Measurements from ENCODE around the gene NEGR1.

Gene NEGR1

DNA sequence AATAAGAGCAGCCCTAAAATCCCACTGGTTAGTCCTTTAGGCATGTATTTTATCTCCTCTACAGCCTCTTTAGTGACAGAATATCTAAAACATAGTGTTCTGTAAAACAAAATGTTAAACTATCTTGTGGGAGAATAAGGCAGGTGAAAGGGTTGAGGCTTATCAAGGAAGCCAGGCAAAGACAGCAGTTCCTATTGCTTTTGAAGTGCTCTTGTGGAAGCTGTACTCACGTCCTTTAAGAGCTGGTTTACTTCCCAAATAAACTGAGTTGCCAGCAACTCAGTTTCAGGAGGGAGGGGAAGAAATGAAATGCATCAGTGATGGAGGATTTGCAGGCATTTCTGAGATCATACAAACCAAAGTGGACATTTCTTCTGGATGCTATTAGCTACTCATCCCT lies 671.9 kb downstream of the NEGR1 start:
- DNase-seq: no peak

DNA sequence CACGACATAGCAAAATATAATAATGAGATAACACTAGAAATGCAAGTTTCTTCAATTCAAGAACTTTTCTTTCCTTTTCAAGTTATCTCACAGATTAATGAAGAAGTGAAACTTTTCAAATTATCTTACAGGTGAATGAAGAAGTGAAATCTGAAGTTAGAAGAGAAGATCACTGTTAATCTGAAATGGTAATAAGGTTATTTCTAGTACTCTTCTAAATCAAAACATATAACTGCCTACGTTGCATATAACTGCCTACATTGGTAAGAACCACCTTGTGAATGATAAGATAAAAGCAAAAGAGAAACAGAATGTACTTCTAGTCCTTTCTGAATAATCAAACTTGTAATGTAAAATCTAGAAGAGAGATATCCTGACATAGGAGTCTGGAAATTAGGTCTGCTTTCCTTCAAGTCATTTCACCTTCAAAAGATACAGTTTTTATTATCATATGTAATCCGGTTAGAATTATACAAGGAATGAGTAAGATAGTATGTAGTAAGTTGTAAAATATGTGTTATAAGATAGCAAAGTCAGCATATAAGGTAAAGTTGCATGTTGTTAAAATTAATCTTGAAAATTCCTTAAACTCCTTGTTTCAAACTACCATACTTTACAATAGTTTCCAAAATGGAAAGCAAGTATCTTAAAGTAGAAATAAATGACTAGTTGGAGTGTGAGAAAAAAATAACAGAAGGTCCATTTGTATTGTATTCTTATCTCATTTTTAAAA lies 679.1 kb downstream of the NEGR1 start:
- no peak for DNase-seq

DNA sequence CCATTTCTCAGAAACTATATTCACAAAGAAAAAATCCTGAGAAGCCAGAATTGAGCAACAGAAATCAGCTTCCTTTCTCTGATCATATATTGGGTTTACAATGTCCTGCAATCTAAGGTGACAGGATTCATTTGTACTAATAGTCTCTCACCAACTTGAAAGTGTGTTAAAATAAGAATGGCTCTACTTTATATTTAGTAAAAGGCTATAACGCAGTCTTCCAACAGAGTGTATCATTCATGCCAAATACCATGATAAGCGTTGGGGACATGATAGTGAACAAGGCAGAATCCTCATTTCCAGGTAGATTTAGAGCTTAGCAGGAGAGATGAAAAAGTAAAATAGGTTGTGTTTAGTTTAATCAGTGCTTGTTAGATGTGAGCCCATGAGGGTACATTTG lies 682.3 kb downstream of the NEGR1 start:
- no peak for DNase-seq

DNA sequence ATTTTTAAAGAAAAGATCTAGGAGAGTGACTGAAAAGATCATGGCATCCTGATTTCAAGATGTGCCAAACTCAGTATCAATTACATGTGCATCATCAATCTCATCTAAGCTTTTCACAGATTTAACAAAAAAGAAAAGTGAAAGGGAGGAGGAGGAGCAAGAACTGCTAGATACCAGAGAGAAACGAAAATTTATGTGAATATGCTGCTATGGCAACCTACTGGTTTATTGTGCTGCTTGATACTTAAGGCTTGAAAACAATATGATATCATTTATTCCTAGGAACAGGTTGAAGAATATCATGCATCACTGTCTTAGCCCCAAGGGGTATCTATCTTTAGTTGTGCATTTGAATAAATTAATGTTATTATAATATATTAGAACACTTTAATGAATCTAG lies 683.0 kb downstream of the NEGR1 start:
- DNase-seq: no peak

DNA sequence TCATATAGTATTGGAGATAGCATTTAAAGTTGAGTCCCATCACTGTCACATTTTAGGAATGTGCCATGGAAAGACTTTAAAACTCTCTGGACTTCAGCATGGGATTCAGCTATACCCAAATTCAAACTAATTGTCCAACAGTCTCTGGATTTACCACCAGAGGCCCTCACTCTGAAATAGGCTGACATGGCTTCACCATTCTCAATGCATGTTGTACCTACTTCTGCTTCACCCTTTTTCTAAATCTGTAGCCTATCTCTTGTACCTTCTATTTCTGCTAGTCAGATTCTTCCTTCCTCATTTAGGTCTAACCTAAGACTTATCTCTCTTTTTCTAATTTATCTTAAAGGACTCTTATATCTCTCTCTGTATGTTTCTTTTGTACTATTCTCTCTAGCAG lies 688.8 kb downstream of the NEGR1 start:
- DNase-seq: no peak

DNA sequence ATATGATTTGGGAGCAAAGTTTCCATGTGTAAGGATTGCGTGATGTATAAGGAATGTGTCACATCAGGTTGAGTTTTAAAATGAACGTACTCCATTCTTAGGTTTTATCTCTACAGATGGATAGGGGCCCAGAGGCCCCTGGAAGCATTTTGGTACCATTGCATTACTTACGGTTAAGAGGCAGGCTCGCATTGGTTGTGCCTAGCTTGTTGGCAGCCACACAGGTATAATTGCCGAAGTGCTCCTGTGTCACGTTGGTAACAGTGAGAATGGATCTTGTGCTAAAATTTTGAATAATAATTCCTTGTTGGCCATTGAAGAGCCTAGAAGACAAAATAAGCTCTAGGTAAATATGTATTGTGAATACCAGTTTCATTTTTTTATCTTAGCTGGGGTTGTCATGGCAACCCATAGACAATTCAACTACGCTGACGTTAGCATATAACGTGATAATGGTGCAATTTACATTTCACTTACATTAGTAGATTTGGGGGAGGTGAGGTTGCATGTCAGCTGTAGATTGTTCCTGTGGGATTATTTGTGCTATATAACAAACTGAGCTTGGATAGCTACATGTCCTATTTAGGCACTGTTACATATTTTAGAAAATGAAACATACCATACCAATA lies 689.6 kb downstream of the NEGR1 start:
- DNase-seq: no peak

DNA sequence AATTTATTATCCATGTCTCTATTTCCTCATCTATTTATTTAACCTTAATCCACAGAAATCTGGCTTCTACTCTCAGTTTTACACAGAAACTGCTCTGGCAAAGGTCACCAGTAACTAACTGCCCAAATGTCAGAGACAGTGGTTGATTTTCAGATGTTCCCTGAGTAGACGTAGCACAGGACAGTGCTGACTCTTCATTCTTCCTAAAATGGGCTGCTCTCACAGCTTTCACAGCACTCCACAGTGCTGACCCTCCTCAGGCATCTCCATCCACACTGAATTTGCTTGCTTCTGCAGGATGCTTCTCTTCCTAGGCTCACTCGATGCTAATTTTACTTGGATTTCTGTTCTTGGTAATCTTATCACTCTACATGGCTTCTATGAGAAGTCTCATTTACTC lies 693.3 kb downstream of the NEGR1 start:
- DNase-seq: no peak

DNA sequence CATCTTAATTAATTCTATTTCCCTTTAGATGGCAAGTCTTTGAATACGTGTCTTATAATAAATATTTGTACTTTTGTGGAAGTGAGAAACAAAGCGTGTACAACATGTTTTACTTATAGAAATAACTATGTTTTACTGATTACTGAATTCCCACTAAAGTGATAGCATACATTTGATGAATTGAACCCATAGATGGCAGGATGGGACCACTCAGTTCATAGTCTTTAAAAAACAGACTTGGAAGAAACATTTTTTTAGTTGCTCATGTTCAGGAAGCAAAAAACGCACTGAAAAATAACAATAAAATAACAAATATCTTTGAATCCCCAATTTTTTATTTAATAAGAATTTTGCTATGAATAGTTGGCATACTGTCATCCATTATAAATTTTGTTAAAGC lies 694.4 kb downstream of the NEGR1 start:
- DNase-seq: no peak

DNA sequence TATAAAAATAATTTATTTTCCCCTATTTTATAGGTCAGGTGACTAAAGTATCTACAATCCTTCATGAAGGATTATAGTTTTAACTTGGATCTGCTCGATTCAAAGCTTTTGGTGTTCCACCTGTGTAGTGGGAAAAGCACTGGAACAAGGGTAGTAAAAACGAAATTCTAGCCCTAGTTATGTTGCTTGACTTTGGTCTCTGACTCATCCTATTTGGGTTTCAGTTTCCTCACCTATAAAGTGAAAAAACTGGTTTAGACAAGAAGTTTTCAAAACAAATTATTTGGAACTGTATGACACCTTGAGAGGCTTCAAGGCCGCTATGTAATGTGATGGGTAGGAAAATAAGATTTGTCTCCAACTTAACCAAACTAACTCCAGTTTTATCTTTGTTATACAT lies 696.3 kb downstream of the NEGR1 start:
- DNase-seq: no peak

DNA sequence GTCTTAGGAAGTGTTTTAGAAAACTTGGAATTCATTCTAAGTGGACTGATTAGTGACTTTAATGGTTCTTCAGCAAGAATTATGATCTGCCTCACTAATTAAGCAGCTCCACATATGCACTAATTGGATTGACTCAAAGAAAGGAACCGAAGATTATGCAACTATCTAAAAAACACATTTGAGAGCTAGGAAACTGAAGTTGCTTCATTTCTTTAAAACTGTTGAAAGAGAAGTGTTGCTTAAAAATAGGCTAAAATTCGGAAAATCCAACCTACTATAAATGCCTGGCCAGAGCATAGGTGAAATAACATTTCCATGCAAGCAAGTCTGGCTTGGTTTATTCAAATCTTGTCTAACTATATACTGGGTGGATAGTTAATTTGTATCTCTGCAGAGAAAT lies 698.6 kb downstream of the NEGR1 start:
- DNase-seq: no peak

DNA sequence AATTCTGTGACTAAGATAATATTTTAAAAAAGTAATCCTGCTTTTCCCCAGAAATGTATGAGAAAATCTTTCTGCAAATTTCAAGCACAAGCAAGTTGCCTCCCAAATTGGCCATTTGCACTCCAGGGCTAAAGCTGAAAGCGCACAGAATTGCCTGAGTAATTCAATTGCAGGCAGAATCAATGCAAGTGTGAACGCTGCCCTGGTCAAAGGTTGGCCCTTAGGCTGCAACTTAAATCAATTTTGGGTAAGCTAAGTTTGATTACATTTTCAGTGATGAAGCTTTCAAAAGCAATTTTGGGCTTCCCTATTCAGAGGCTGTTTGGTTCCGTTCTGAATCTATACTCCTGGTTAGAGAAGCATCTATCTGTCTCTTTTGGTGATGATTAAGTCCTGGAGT lies 699.7 kb downstream of the NEGR1 start:
- DNase-seq: no peak

DNA sequence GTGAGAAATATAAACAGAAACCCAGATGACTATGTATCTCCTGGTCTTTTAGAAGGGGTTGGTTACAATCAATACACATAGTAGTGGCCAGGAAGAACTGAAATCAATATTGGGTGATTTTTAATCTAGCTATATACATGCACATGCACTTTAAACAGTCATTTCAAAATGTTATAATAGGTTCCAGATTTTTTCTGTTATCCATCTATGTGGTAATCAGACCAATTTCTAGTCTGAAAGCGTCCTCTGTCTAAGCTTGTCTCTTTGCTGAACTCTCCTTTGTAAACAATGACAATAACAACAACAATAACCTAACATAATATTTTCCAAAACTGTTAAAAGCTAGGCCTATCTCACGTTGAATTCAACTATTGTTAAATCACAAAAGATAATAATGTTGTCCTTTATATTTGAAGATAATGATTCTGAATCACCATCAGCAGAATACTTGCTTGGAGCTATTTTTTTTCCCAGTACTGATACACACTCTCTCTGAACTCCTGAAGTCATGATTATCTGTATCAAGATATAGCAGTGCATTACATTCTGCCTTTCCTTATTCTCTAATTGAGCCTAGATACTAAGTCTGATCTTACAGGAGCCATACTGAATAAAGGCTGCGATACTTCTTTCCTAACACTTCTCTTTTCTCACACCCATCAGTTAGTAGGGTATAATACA lies 704.7 kb downstream of the NEGR1 start:
- no peak for DNase-seq

DNA sequence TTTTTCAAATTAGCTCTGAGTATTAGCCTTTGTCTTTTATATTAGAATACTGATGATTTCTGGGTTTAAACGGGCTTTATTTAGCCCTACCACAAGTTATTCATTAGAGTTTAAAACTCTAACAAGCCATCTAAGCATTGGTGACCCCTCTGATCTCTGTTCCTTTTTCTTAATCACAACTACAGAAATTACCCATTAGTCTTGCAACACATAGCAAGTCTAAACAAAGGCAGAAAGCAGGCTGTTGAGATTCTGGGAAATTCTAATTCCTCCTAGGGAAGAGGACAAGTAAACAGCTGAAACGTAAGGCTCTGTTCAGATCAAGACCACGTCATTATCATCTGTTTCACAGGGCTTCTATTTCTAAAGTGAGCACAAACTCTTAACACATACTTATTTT lies 710.3 kb downstream of the NEGR1 start:
- no peak for DNase-seq

DNA sequence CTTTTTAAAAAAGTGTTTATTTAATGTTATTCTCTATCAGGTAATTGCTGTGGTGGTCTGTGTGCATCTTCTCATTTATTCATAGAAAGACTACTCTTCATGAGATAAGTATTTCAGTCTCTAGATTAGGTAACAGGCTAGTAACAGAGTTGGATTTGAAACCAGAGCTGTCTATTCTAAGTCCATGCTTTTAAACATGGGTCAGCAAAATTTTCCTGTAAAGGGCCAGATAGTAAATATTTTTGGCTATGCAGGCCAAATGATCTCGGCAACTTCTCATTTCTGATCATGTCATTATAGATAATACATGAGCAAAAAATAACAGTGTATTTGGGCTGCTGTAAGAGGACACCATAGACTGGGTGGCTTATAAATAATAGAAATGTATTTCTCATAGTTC lies 715.9 kb downstream of the NEGR1 start:
- DNase-seq: no peak

DNA sequence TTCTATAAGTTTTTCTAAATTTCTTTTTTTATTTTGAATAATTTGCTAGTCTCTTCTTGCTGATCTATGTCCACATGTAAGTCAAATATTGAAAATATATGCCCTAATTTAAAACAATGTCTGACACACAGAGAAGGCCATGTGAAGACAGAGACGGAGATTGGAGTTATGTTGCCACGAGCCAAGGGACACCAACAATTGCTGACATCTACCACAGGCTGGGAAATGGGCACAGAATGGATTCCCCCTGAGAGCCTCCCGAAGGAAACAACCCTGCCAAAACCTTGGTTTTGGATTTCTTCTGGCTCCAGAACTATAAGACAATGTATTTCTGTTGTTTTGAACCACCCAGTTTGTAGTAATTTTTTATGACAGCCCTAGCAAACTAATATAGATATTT lies 716.5 kb downstream of the NEGR1 start:
- DNase-seq: no peak

DNA sequence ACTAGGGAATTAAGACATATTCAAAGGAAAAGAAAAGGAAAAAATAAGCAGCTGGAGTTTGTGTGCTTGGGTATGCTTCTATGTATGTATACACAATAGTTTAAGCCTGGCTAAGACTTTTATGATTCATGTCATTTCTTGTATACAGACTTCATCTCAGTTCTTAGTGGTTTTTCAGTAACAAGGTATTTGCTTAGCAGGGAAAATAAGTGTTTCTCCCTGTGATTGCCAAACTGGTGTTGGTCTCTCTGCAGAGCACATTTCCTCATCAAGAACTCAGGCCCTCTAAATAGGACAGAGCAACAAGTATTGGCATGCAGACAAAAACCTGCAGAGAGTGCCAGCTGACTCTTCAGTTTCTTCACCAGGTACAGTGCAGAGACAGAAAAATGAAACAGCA lies 717.1 kb downstream of the NEGR1 start:
- no peak for DNase-seq

DNA sequence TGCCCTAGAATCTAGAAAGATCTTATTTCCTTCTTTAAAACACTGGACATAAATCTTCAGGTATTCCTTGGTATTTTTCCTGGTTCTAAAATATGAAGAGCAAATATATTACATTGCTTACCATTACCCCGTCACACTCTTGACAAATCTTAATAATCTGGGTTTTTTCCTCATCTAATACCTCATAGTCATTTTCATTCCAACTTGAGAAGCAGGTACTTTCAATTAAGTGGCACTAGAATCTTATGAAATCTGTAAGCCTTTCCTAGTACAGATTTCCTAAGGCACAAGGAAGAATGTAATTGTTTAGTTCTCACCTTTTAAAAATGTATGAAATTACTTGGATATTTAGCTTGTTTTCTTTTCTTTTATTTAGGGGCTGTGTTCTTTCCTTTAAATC lies 720.0 kb downstream of the NEGR1 start:
- no peak for DNase-seq

DNA sequence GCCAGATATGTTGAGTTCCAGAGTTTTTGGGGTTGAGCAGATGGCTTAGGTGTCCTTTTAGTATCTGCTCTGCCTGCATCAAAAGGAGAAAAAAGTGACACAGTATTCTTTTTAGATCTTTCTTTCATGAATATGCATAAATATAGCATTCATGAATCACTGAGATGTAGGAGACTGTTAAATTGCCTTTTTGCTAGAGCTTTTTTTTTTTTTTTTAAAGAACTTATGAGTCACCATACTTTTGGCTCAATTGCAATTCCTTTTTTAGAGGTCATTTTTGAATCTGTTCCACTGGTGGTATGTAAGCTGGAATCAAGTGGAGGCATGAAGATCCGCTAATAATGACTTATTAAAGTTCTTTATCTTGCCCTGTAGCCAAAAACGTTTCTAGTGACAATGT lies 720.6 kb downstream of the NEGR1 start:
- DNase-seq: no peak

DNA sequence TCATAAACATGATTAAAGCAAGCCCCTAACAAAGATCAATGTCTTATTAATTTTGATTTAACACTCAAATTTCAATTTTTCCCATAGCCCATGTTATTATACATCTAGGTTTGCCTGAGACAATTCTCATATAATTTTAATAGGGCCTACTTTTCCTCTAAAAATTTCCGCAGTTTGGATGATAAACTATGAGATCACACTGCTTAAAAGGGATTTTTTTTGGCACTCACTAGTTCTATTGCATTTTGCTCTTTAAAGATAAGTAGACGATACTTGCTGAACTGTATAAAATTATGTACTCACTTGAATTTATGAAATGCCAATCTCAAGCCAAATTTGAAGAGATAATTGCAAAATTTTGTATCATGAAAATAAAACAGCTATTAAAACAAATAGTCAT lies 721.1 kb downstream of the NEGR1 start:
- DNase-seq: no peak

DNA sequence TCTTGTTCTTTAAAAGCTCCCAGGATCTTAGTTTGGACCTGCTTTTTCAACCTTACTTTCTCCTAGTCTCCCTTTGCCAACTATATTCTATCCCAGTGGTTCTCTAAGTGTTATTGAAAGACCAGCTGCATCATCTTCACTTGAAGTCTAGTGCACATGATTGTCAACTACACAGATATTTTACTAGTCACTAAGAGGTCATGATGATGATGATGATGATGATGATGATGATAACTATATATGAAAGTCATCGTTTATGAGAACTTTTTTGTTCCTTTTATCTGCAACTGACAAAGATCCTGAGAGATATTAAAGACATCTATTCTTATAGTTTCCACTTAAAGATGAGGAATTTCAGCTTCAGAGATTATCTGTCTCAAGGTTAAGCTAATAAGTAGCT lies 722.5 kb downstream of the NEGR1 start:
- no peak for DNase-seq

DNA sequence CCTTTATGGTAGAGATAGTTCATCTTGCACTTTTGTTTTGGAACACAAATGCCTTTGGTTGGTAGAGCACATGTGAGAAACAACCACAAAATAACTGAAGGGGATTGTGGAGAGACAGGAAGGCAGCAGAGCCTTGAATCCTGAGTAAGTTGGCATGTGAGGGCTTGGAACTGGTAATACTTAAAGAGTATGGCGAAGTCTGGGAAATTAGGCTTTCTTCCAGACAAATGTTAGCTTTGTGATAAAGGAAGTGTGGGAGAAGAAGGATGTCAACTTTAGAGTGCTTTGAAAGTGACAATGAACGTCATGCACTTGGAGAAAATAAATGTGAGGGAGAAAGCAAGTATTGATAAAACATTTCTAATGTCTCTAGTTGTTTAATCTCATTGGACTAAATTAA lies 725.2 kb downstream of the NEGR1 start:
- DNase-seq: no peak

DNA sequence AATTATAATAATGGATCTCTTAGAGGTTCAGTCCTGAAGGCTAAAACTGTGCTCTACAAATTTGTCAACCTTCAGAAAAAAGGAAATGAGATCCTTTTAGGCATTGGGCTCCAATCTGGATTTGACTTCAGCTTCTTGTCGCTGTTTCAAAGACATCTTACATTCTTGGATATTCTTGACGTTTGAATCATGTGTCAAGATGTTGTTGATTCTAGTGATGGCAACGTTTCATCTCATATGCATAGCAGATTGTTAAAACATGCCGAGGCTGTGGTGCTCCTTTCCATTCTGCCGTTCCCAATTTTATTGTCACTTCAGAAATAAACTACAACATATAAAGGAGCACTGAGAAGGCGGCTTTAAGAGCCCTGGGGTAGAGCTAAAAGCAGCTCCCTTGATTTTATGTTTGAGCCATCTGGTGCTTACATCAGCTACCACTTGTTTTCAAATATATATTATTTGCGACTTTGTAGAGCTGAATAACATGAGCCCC lies 733.9 kb downstream of the NEGR1 start:
- DNase-seq: no peak

DNA sequence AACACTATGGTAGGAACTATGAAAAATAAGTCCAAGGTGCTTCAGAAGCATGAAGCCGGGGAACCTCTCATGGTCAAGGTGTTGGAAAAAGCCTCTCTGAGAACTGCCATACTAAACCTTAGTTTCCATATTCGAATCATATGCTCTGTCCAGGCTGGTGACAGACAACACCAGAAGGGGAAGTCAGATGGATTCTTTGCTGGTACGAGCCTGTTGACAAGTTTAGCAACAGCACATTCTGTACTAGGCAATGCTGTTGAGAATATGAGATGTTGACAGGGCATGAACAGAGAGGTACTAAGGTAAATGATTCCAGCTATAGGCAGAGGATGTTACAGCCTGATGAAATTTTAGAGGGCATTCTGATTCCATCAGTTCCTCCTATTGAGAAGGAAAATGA lies 740.2 kb downstream of the NEGR1 start:
- no peak for DNase-seq

DNA sequence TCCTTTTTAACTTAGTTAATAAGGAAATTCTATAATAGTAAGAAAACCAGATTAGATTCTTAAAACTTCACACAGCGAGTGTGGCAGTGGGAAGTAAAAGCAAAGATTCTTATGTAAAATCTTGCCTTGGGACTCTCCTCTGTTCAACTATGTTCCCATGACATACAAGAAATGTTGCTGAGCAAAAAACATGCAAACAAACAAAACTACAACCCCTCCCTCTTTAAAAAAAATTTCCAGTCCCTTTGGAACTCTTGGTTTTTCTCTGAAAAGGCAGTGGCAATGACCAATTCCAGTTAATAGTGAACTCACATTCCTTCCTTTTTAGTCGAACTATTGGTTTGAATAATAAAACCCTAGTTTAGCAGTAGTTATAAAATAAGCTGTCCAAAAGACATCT lies 748.4 kb downstream of the NEGR1 start:
- no peak for DNase-seq

Measured in CD4-positive, alpha-beta T cell treated with Interleukin-21 for 1 hour (primary cell).